HG02759 (cell line): Measurements from ENCODE around the gene SPDEF.

Experiments
- ATAC-seq: cut with Tn5 transposase; IDR thresholded peaks from one replicate; pipeline ENCODE4 v1.9.1; 2021; ENCODE audit warnings: mild to moderate bottlenecking, moderate library complexity; ENCODE audit not compliant: unreplicated experiment

SPDEF gene

DNA sequence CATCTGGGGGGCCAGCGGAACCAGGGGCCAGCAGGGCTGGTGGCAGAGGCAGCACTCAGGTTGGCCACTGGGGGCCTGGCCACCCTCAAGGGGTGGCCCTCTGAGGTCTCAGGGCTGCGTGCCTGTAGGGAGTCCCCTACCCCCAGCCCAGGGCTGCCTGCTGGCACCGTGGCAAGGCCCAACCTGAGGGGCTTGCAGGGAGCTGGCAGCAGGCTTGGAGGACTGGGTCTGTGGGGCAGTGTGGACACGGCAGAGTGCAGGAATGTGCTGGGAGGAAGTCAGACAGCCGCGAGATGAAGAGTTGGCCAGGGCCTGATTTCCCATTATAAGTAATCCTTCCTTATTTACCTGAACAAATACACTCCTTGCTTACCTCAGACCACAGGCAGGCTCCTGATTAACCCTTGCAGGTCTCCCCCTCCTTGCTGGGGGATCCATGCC, at the start of gene SPDEF:
TSS of gene SPDEF (minus strand) at position 299 of the 441 bp plus-strand sequence. CDS start 11,874 bp downstream, outside the sequence.
- no peak for ATAC-seq

- ATAC-seq: no peak
These were observed 47.6 kb upstream of the SPDEF start for GRCh38 chr6:34603707-34604106.

DNA sequence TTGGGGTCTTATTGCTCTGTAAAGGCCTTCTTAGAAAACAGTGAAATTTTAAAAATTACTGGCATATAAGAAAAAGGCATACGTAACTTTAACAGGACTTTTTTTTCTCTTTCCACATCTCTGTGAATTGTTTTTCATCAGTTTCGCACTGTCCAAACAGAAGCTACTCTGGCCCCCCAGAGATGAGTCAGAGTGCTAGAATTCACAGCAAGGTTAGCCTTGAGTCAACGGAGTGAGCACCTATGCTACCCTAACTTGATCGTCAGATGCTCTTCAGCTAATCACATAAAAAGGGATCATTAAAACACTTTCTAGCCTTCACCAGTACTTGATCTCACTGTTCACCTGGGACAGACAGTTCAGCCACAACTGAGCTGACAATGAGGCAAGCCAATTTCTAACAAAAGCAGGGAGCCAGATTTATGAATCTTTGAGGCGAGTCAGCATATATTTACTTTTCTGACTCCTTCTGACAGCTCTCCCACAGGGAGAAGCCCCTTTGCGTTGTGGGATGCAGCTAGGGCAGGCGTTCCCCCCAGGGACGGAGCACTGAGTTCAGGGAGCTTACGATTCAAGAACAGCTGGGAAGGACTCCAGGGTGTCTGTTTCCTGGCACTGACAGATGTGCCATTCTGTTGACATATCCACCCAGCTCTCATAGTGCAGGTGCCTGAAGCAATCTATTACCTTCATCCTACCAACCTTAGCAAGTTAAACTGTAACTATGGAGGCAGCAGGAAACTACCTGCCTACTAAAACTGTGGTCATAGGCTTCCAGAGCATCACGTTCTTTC, 46.4 kb upstream of the SPDEF start:
- no peak for ATAC-seq

DNA sequence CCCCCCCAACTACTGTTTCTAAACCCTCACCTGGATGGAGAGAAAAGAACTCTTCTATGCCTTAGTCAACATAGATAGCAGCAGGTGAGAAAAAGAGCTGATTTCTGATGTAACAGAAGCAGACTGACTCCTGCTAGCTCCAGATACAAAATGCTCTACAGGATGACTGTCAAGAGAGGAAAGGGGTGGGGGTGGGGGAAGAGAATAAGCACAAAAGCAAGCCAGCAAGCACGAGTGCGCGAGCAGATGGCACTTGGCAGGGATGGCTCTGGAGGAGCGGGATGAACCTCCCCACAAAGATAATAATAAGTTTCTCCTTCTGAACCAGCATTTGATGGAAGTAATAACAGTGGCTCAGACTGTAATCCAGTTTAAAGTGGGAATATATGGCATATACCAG, 45.6 kb upstream of the SPDEF start:
- ATAC-seq: no peak

DNA sequence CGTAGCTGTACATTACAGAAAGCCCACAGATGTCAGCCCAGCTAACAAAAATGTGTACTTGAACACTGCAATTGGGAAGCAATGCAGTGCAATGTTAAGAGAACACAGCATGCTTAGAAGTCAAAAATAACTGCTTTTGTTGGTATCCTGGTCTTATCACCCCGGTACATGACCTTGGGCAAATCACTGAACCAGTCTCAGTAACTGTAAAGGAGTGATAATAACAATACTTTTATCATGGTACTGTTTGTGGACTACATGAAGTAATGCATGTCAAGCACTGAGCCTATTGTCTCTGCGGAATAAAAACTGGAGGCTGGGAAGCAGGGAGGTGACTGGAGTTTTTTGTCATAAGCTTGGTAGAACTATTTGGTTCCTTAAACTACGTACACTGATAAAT, 44.7 kb upstream of the SPDEF start:
- no peak for ATAC-seq

GRCh38 chr6:34600101-34600500, 44.0 kb upstream of the SPDEF start:
- no peak for ATAC-seq

DNA sequence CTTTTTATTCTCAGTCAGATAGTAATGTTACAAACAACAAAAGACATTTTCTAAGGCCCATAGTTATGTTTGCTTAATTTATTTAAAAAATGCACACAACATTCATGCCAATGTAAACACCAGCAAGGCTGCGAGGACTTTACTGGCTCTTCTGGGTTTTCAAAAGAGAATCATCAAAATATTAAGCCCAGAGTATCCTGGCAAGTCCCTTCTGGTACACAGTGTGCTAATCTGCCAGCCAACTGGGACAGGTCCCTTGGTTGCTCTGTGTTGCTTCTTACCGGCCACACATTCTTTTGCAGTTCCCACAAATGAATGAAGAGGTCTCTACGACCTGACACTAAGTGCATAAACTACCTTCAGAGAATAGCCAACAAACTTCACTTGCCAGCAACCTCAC, 42.6 kb upstream of the SPDEF start:
- ATAC-seq: no peak

- no peak for ATAC-seq
These were observed 41.6 kb upstream of the SPDEF start for GRCh38 chr6:34597605-34598353.

- ATAC-seq: no peak
These were observed 40.7 kb upstream of the SPDEF start for GRCh38 chr6:34596798-34597197.

DNA sequence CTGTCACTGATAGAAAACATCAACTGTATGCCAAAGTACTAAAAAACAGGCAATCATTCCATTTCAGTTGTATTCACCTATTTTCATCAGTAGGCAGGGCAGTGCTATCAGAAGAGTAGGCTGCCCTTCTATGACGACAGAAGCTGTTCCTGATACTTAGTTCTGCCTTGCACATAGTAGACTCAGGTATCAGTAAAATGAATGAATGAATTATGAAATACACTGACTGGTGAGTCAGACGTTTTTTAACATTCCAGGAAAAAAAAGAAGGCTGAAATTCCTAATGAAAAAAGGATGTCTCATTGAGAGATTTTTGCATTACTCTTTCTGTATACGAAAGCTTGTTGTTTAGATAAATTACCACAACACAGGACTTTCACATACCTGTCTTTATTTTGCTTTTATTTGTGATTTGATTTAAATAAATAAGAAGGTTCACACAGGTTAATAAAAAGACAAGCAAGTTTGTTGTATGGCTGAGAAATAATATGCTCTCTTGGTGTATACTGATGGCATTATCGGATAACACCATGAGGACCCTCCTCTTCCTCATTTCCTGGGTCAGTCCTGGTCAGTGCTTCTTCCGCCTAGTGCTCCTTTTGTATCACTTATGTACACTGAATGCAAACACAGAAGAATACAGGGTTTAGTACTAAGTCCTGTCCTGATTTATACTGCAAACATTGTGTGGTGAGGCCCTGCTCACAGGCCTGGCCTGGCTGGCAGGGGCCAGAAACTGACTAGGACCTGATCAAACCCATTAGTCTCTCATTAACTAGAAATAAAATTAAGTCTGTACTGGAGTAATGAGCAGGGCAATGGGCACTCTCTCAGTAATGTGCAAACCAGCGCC, 39.4 kb upstream of the SPDEF start:
- no peak for ATAC-seq

DNA sequence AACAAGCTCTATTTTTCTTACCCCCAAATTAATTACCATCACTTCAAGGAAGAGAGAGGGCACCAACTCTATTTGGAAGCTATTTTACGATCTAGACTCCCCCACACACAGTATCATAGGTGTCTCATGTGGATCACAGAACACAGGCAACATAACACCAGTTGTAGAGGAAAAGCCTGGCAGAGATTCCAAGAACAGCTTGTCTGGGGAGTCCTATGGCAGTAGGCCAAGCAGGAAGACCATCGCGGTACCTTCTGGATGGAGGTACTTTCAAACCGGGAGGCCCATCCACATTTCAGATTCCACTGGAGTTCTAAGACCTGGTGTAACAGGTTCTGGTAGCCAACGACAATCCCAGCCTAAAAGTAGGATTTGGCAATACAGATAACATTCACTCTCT, 37.6 kb upstream of the SPDEF start:
- ATAC-seq: no peak

DNA sequence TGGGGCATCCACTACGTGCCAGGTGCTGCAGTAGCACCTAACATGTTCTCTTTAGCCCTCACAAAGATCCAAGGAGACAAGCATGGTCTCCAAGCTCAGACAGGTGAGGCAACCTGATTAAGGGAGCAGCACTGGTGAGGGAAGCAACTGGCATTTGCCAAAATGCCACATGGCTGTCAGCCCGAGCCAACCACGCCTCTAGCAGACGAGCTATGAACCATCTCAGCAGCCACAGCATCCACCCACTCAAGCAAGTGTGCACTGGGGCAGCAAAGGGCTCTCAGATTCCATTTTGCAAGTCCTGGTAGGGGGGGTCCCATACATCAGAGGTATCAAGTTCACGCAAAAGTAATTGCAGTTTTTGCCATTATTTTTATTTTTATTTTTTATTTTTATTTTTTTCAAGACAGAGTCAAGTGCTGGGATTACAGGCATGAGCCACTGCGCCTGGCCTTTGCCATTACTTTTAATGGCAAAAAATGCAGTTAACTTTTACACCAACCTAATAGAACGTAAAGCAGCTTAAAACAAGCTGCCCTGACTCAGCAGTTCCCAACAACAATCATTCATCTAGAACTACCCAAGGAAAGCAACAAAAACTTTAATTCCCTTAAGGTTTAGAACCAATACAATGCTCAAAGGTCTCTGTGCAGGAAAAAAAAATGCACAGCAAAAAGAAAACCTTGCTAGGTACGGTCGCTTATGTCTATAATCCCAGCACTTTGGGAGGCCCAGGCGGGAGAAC, 36.3 kb upstream of the SPDEF start:
- ATAC-seq: no peak

DNA sequence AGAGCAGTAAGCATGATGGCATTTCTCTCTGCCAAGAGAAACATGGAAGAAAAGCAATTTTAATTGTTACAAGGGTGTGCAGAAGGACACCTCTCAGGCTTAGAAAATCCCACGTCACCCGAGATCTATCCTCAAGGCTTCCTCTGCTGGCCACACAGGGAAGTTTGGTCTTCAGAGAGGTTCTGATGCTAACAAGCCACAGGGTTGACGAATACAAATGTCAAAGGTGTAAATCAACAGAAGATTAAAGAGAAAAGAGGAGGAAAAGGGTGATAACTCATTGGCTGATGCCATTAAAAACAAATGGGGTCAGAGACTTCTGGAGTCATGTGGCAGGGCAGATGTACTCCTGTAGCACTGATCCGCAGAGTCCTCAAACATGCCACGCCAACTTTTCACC, 33.6 kb upstream of the SPDEF start:
- ATAC-seq: no peak

- no peak for ATAC-seq
These were observed 33.0 kb upstream of the SPDEF start for GRCh38 chr6:34589140-34589539.

GRCh38 chr6:34587851-34588250, 31.7 kb upstream of the SPDEF start:
- ATAC-seq: no peak

DNA sequence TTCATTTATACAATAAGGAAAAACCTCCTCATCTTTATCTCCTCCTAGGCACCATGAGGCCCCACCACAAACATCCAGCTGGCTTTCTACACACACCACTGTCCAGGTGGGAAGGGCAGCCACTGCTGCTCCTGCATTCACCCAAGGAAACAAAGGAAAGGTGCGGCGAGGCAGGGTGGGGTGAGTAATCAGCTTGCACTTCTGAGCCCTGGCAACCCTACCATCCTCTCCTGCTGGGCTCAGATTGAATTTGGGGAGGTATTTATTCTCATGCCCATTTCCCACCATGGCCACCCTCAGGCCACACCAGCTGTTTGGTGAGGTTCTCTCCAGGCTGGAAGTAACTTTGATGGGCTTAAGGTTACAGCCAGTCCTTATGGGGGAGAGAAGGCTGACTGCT, 31.2 kb upstream of the SPDEF start:
- no peak for ATAC-seq

DNA sequence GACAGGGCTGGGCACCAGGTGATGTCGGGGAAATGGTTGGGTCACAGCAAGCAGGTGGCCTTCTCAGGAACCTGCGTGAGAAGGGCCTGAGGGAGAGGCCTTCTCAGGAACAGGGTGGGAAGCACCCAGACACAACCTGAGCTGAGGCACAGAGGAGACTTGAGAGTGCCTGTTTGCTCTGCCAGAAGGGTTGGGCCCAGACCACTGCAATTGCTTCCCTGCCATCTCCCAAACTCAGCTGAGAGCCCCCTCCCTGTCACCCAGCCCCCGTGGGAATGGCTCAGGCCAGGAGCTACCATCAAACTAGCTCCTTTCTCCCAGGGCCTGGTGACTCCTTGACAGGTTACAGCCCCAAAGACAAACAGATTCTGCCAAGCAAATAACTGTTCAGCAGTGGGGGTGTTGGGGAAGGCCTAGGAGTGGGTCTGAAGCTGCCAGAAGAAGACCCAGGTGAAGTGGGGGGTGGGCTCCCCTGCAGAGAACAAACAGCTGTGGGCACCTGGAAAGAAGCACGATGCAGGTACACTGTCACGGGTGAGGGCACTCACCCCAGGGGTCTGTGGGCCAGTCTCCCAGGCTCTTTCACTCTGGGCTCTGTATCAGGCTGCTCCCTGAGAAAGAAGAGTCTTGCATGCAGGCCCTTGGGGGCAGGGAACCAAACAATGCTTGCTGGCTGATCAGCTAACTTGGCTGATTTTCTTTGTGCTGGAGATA, 30.4 kb upstream of the SPDEF start:
- ATAC-seq: no peak

DNA sequence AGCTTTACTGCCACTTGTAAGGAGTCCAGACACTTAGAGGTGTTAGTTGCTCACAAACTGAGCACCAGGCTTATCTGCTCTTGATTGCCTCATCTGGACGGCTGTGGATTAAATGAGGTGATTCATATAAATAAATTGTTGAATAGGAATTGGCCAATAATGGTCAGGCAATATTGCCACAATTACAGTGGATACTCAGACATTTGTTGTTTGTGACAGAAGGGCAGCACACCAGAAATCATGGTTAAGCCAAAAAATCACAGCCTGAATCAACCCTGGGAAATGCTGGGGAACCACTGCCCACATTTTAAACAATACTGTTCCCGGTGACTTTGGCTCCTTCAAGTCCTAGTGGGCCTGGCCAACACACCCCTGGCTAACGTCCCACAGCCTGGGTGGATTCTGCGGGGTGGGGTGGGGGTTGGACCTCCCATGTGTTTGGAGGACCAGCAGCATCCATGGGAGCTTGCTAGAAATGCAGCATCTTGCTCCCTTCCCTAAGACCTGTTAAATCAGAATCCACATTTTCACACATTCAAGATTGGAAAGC, 29.5 kb upstream of the SPDEF start:
- no peak for ATAC-seq

DNA sequence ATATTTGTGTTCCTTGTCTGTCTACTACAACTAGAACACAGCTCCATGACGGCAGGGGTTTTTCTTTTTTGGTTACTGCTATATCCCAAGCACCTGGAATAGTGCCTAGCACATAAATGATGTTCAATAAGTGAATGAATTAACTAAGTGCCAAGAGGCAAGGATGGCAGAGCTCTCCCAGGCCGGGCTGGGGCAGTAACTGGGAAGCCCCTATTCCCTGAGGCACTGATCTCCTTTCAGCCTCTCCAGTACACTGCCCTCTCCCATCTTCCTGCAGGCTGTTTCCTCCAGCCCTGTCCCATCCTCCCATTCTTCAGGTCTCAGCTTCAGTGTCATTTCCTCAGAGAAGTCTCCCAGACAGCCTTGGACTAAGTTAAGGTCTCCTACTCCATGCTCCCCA, 29.0 kb upstream of the SPDEF start:
- no peak for ATAC-seq

DNA sequence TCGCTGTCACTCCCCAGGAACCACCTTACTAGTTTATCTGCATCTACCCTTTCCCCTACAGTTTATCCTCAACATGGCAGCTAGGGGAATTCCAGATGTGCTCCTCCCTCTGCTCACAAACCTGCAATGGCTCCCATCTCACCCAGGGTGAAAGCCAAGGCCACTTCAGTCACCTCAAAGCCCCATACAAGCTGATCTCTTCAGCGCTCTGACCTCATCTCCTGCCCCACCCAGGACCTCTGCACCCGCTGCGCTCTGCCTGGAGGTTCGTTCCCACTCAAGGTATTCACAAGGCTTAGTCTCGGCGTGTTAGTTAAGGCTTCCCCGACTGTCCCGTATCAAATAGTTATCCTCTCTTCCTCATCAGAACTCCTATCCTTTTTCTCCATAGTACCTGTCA, 28.6 kb upstream of the SPDEF start:
- no peak for ATAC-seq
